Fibroblast of mammary gland (primary cell): ENCODE measurements around the gene ARHGEF19.
"Not testable (repeated sequence)": the region's sequence is repeated elsewhere in the genome, so short reads cannot be mapped to it uniquely, and the experiment has no call there.

Experiments used
- DNase-seq: peaks from one replicate; pipeline ENCODE4 v3.0.0-alpha.2; 2010; ENCODE audit warnings: low read depth
- H3K4me3 ChIP-seq: 2 replicates; pipeline ENCODE4 v1.5.1; 2011; ENCODE audit warnings: low read depth, mild to moderate bottlenecking, low read length, moderate library complexity; ENCODE audit not compliant: control insufficient read depth
- TF ChIP-seq, protein P1 (sequence below): conservative IDR thresholded peaks from 2 replicates; pipeline ENCODE4 v1.5.1; 2011; ENCODE audit warnings: low read depth, low read length, inconsistent platforms; ENCODE audit not compliant: control insufficient read depth, insufficient read depth

ARHGEF19 gene

DNA sequence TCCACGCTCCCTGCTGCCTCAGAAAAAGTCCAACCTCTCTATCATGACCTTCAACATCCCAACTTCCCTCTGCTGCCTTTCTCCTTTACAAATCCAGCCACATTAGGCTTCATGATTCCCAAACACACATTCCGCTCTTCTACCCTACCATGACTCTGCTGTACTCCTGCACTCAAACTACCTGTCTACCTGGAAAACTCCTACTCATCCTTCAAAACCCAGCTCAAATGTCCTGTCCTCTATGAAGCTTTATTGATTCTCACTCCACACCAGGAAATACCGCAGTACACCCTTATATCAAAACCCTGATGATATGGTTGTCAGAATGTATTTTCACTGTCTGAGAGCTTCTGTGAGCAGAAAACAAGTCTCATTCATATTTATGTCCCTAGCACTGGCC, 8.9 kb downstream of the ARHGEF19 start:
- TF ChIP-seq, protein P1, sequence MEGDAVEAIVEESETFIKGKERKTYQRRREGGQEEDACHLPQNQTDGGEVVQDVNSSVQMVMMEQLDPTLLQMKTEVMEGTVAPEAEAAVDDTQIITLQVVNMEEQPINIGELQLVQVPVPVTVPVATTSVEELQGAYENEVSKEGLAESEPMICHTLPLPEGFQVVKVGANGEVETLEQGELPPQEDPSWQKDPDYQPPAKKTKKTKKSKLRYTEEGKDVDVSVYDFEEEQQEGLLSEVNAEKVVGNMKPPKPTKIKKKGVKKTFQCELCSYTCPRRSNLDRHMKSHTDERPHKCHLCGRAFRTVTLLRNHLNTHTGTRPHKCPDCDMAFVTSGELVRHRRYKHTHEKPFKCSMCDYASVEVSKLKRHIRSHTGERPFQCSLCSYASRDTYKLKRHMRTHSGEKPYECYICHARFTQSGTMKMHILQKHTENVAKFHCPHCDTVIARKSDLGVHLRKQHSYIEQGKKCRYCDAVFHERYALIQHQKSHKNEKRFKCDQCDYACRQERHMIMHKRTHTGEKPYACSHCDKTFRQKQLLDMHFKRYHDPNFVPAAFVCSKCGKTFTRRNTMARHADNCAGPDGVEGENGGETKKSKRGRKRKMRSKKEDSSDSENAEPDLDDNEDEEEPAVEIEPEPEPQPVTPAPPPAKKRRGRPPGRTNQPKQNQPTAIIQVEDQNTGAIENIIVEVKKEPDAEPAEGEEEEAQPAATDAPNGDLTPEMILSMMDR: no peak
- no peak for DNase-seq
- H3K4me3 ChIP-seq: no peak overlapping the region

DNA sequence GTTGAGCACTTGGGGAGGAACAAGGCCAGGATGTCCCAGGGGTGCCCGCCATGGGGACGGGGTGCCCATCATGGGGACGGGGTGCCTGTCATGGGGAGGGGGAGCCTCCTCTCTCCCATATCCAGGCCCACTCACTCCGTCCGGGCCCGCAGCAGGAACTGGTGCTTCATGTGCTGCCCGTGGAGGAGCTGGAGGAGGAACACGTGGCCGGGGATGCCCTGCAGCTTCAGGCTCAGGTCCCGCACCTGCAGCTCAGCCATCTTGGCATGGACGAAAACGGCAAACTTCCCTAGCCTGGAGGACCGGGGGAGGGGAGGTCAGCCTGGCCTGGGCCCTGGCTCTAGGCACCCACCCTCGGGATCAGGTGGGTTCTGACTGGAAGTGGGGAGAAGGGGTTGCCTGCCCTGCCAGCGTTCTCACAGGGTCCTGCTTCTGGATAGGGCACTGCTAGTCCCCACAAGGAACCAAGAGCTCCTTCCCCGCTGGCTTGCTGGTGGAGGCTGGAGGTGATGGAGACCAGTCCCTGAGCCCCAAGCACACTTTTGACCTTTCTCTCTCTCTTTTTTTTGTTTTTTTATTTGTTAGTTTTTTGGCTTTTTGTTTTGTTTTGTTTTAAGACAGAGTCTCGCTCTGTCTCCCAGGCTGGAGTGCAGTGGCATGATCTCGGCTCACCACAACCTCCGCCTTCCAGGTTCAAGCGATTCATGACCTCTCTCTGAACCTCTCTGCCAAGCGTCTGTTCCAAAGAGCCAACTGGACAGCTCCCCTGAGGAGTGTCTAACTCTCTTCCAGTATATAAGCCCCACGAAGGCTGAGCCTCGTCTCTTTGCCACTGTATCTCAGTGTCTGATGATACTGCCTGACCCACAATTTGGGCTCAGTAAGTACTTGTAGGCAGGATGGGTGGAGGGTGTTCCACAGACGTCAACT, 9.9 kb downstream of the ARHGEF19 start:
- TF ChIP-seq, protein P1: no peak
- no peak overlapping the region for H3K4me3 ChIP-seq
- DNase-seq: no peak

DNA sequence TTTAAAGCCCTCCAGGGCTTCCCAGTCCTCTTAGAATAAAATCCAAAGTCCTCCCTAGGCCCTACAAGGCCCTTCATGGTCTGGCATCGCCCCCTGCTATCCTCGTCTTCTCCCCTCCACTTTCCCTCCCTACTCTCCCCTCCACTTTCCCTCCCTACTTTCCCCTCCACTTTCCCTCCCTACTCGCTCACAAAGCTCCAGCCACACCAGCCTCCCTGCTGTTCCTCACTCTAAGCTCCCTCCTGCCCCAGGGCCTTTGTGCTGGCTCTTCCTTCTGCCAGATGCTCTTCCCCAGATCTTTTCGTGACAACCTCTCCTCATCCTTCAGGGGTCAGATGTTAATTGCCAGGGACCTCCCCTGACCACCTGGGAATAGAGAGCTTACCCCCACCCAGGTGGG, 12.8 kb downstream of the ARHGEF19 start:
- H3K4me3 ChIP-seq: no peak overlapping the region
- no peak for DNase-seq
- TF ChIP-seq, protein P1: no peak

DNA sequence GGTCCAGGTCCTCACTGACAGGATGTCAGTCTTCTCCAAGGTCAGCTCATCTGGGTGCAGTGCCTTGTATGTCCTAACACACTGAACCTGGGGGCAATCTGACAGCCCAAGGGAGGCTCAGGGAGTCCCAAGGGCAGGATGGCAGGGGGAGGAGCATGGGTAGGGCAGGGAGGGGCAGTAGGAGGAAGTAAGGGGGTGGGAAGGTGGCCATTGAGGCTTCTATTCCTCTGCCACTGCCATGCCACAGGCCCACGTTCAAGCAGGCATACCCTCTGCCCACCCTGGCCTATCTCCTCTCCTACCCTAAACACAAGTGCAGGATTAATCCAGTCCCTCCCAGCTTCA, 13.3 kb downstream of the ARHGEF19 start:
- TF ChIP-seq, protein P1: no peak
- no peak for DNase-seq
- no peak overlapping the region for H3K4me3 ChIP-seq

DNA sequence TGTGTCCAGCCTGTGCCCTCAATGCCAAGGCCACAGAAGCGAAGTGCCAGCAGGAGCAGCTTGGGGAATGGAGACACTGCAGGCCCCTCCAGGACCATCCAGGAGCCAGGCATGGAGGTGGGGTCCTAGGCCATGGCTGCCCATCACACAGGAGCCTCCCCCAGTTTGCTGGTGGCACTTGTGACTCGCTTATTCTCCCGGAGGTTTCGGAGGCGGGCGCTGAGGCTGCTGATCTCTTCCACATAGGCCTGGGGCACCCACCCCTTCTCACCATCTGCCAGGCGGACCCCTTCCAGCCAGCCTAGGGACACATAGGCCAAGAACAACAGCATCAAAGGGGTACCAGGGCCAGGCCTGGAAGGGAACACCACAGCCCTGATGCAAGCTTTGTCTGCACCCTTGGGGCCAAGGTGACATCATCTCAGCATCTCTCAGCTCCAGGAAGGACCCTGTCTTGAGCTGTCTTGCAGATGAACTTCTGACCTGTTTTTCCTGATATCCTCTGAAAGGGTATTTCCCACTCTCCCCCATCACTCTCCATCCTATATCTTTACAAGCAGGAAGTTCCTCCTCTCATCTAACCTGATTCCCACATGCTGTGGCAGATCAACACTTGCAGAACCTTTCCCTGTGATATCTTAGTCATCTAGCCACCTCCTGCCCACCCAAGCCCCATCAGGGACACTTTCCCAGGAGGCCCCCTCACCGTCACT, 13.9 kb downstream of the ARHGEF19 start:
- no peak for DNase-seq
- H3K4me3 ChIP-seq: no peak overlapping the region
- TF ChIP-seq, protein P1: no peak

DNA sequence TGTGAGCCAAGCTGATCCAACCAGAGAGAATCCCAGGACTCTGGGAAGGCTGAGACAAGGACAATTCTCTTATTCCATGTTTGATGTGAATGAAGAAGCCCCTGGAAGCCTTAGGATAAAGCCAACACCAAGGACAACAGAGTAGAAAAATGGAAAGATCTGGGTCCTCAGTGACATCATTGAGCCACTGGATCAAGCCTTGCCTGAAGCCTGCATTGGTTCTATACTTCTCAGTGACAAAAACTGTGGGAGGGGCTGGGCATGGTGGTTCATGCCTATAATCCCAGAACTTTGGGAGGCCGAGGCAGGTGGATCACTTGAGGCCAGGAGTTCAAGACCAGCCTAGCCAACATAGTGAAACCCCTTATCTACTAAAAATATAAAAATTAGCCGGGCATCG, 15.6 kb downstream of the ARHGEF19 start:
- TF ChIP-seq, protein P1: no peak
- DNase-seq: no peak
- H3K4me3 ChIP-seq: no peak overlapping the region

DNA sequence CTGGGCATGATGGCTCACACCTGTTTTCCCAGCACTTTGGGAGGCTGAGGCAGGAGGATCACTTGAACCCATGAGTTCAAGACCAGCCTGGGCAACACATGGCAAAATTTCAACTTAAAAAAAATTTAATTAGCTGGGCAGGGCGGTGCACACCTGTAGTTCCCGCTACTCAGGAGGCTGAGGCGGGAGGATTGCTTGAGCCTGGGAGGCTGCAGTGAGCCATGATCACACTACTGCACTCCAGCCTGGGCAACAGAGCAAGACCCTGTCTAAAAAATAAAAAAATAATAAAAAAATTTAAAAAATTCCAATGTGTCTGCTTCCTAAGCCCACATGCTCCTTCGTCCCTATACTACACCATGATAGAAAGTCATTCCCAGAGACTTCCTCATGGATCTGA, 16.3 kb downstream of the ARHGEF19 start:
- DNase-seq, H3K4me3 ChIP-seq: not testable (repeated sequence)
